ENCODE measurements around the gene SEPTIN5. TPM values are rescaled to one million over a fixed set of nuclear protein-coding genes. Genes with fewer than 3 reads are reported as not detected.
A peak's percentile ranks its signal among the peaks of the same experiment; 100 is the strongest.

SEPTIN5 gene
- total and polyA plus RNA-seq, 7 donors, result 3.7 to 10.9 (median 7.0) TPM

DNA sequence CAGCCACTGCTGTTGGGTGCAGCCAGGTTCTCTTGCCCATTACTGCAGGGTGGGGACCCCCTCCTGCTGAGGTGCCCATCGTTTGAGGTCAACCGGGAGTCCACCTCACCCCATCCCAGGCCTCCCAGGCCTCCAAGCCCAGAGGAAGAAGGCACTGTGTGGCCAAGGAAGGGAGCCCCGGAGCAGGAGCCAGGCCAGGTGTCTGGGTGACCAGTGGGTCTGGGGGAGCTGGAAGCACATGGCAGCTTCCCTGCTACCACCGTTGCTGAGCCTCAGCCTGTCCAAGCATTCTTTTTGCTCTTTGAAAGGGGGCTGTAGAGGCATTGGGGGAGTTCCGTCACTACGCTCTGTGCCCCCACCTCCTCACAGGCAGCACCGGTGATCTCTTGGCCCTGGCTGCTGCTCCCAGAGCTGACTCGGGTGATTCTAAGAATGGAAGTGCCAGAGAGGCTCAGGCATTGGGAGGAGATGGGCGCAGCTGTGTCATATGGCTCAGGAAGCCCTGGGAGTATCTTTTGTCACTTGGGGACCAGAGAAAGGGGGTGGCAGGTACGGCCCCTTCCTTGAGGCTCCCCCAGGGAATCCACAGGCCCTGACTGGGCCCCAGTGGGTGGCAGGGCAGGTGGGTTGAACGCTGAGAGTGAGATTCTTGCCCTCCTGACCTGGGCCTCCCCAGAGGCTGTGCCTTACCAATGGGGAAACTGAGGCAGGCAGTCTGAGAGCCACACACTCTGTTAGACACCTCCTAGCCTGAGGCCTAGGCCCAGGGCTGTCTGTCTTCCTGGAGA is 1.9 kb downstream of the SEPTIN5 start:
- Histone ChIP-seq H3K36me3 (ENCODE audit: insufficient read depth in 1 of 2, low read depth in 1 of 2) (no peaks in the 10 kb centered on the region), H3K27ac (no peak overlapping the region), H3K9me3 (no peaks in the 10 kb centered on the region), H3K4me1 (peaks cover 8% of the 10 kb centered on the region), H3K4me3 (no peak overlapping the region), H3K27me3 (ENCODE audit: insufficient read depth in 3 of 3, low read length in 2 of 3) (peaks cover 0 to 9% (median 5%) of the 10 kb centered on the region in 3 donors)
- DNase-seq (peak in 1 of 2 donors; percentile 7), ATAC-seq (no peak)
- no peak for TF ChIP-seq CTCF (IDR thresholded peaks at IDR 0.05)
- 72 to 81% (median 76%) methylated on average over 11 of the region's 11 CpGs for WGBS, 3 donors
- intact Hi-C loops (cut with DNase I), result loop anchor here in 1 of 2 donors (1.0 kb wide), 1 partner anchor 37 kb away; no protein-coding TSS in a partner anchor

DNA sequence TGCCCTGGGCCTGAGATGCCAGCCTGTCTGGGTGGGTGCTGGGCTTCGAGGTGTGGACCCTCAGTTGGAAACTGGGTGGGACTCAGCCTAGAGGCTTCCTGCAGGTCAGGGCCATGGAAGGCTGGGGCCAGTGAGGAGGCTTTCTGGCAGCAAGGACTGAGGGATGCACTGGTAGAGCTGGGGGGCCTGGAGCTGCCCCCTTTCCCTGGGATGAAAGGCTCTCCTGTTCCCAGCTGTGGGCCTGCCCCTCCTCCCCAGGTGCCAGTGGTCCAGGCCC is 2.5 kb downstream of the SEPTIN5 start:
- WGBS, 3 donors, result 94 to 100% (median 94%) methylated on average over 1 of the region's 1 CpG
- H3K27ac ChIP-seq, result no peak overlapping the region
- ATAC-seq, result no peak
- no peak for TF ChIP-seq CTCF (IDR thresholded peaks at IDR 0.05)
- H3K4me3 ChIP-seq, result no peak overlapping the region
- H3K36me3 ChIP-seq (ENCODE audit: insufficient read depth in 1 of 2, low read depth in 1 of 2), result no peaks in the 10 kb centered on the region
- peak in 1 of 2 donors; percentile 14 for DNase-seq
- H3K4me1 ChIP-seq, result peaks cover 8% of the 10 kb centered on the region
- intact Hi-C loops (cut with DNase I), result loop anchor here in 1 of 2 donors (1.0 kb wide), 1 partner anchor 37 kb away; no protein-coding TSS in a partner anchor
- H3K27me3 ChIP-seq (ENCODE audit: insufficient read depth in 3 of 3, low read length in 2 of 3), result peaks cover 0 to 9% (median 5%) of the 10 kb centered on the region in 3 donors
- H3K9me3 ChIP-seq, result no peaks in the 10 kb centered on the region

- TF ChIP-seq CTCF (IDR thresholded peaks at IDR 0.05), result no peak
- no peak overlapping the region for H3K4me3 ChIP-seq
- peaks cover 0 to 14% (median 5%) of the 10 kb centered on the region in 3 donors for H3K27me3 ChIP-seq (ENCODE audit: insufficient read depth in 3 of 3, low read length in 2 of 3)
- DNase-seq, result peak in 1 of 2 donors; percentile 18
- peaks cover 8% of the 10 kb centered on the region for H3K4me1 ChIP-seq
- no peaks in the 10 kb centered on the region for H3K36me3 ChIP-seq (ENCODE audit: insufficient read depth in 1 of 2, low read depth in 1 of 2)
- 81 to 85% (median 84%) methylated on average over 7 to 9 of the region's 9 CpGs for WGBS, 3 donors
- ATAC-seq, result peak in 1 of 4 donors; percentile 7
- no peak overlapping the region for H3K27ac ChIP-seq
- H3K9me3 ChIP-seq, result no peaks in the 10 kb centered on the region
- intact Hi-C loops (cut with DNase I), result no loop called here
Observed at GRCh38 chr22:19717181-19717580, 2.9 kb downstream of the SEPTIN5 start.

DNA sequence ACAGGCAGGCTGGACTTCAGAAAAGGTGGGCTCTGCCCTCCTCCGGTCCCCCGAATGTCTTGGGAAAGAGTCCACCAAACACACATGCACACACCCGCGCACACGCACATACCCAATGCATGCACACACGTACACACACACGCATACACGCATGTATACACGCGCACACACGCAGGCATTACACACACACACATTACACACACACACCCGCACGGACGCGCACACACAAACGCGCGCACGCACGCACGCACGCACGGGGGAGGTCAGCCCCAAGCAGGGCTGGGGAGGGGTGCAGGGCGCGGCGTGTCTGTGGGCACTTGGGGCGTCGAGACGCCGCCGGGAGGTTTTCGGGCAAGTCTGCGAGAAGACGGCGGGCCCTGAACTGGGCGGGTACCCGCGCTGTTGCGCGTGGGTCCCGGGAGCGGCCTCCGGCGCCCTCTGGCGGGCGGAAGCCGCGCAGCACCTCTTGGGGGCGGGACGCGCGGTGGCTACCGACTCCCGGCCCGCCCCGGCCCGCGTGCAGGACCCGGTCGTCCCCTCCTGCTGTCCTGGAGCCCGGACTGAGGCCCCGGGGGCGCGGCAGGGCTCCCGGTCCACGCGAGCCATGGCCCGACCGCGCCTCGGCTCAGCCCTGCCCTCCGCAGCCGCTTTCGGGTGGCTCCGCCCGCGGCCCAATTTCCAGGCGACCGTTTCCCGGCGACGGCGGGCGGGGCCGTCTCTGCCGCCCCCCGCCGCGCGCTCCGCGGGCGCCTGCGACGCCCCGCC is 3.6 kb downstream of the SEPTIN5 start:
- Histone ChIP-seq H3K36me3 (ENCODE audit: insufficient read depth in 1 of 2, low read depth in 1 of 2) (no peaks in the 10 kb centered on the region), H3K4me3 (peak overlapping the region; percentile 67), H3K9me3 (no peaks in the 10 kb centered on the region), H3K4me1 (peaks cover 8% of the 10 kb centered on the region), H3K27ac (no peak overlapping the region), H3K27me3 (ENCODE audit: insufficient read depth in 3 of 3, low read length in 2 of 3) (peaks cover 0 to 21% (median 6%) of the 10 kb centered on the region in 3 donors)
- WGBS, 3 donors, result 5 to 18% (median 10%) methylated on average over 36 to 96 of the region's 96 CpGs
- peak; percentile 99 for TF ChIP-seq CTCF (IDR thresholded peaks at IDR 0.05)
- intact Hi-C loops (cut with DNase I), result loop anchor here in 1 of 2 donors (2.0 kb wide), 1 partner anchor 39 kb away; no protein-coding TSS in a partner anchor
- peak; percentile 84 to 92 (median 88) for ATAC-seq
- peak; percentile 84 to 88 for DNase-seq
